K562 (cell line): ENCODE results near the gene SLC22A7. TPM values are rescaled to one million over a fixed set of nuclear protein-coding genes. Genes with fewer than 3 reads are reported as not detected.

Experiments used
- ATAC-seq: fragments of 200-7000 bp; cut with Tn5 transposase; 3 replicates; pipeline ENCODE4 v1.9.1; 2020; ENCODE audit warnings: moderate library complexity
- BruUV-seq: library from RNA; stranded (reverse); fragments of 400-500 nt; replicated peaks from 2 replicates; lab custom pipeline; 2021; lab: Mats Ljungman, UMichigan
- CTCF ChIA-PET: fragments of 300-600 bp; formaldehyde crosslinking; extraction: SDS; loops from one replicate; lab custom pipeline; 2021; ENCODE audit warnings: low intra/inter-chr PET ratio; lab: Yijun Ruan, JAX
- POLR2A ChIA-PET: fragments of 300-600, 350-650 bp; sonication (Branson Sonifier 250); formaldehyde crosslinking; extraction: SDS; loops from one replicate; lab custom pipeline; 2021; ENCODE audit warnings: antibody characterized with exemption, inconsistent platforms; lab: Yijun Ruan, JAX
- DNase-seq, 4 experiments: peaks; one replicate each; pipeline versions ENCODE4 v3.0.0 to v3.0.0-alpha.2; 2011 to 2018; ENCODE audit warnings: low spot score in 3 of 4, mixed read lengths in 3 of 4; ENCODE audit errors: extremely low read depth in 1 of 4
- FAIRE-seq: peaks from 2 replicates; lab custom pipeline; 2011; peaks lifted over from hg19 to GRCh38; lab: Jason Lieb, UNC
- H2AFZ ChIP-seq: 2 replicates; pipeline ENCODE4 v1.6.0; 2011; ENCODE audit warnings: low read depth, low read length, control low read depth, inconsistent platforms
- H3K27ac ChIP-seq: fragments of 200-600 bp; 3 replicates; pipeline ENCODE4 v1.8.0; 2011; ENCODE audit warnings: low read depth, mild to moderate bottlenecking, control low read depth, inconsistent platforms, low read length, moderate library complexity, mixed read lengths; ENCODE audit errors: extremely low read depth
- H3K27me3 ChIP-seq, 2 experiments: fragments of 300-600 bp in 1 of 2; 2 replicates in 1 of 2; 3 replicates in 1 of 2; pipeline versions ENCODE4 v1.6.0 to v1.8.0; 2011; ENCODE audit warnings: inconsistent platforms in 2 of 2, low read length in 2 of 2, mild to moderate bottlenecking in 1 of 2, mixed read lengths in 1 of 2, moderate library complexity in 1 of 2; ENCODE audit not compliant: control insufficient read depth in 2 of 2, insufficient read depth in 2 of 2
- H3K36me3 ChIP-seq: fragments of 300-600 bp; 3 replicates; pipeline ENCODE4 v1.8.0; 2011; ENCODE audit warnings: mild to moderate bottlenecking, low read length, inconsistent platforms; ENCODE audit not compliant: control insufficient read depth, insufficient read depth
- H3K4me1 ChIP-seq, 2 experiments: fragments of 200-600 bp in 1 of 2; replicated peaks in 1 of 2; 2 replicates in 1 of 2; 3 replicates in 1 of 2; pipeline versions ENCODE4 v1.5.1 to v1.8.0; 2011; ENCODE audit warnings: inconsistent platforms in 2 of 2, low read length in 2 of 2, mild to moderate bottlenecking in 1 of 2, mixed read lengths in 1 of 2, moderate library complexity in 1 of 2; ENCODE audit not compliant: control insufficient read depth in 2 of 2, insufficient read depth in 2 of 2
- H3K4me2 ChIP-seq: 2 replicates; pipeline ENCODE4 v1.6.1; 2011; ENCODE audit warnings: low read length, control low read depth, inconsistent platforms, mixed read lengths; ENCODE audit not compliant: insufficient read depth
- H3K4me3 ChIP-seq: fragments of 200-600 bp; sonication (generic), shearing (Covaris generic); 2 replicates; pipeline ENCODE4 v1.5.1; 2016; ENCODE audit warnings: control low read depth, inconsistent platforms
- H3K79me2 ChIP-seq: fragments of 200-600 bp; 3 replicates; pipeline ENCODE4 v1.8.0; 2011; ENCODE audit warnings: low read length, inconsistent platforms; ENCODE audit not compliant: control insufficient read depth, insufficient read depth
- H3K9ac ChIP-seq, 2 experiments: 2 replicates each; pipeline versions ENCODE4 v1.6.0 to v1.6.1; 2011; ENCODE audit warnings: low read depth in 2 of 2, low read length in 2 of 2, control low read depth in 1 of 2, inconsistent platforms in 1 of 2, mild to moderate bottlenecking in 1 of 2, mixed read lengths in 1 of 2; ENCODE audit not compliant: insufficient read depth in 1 of 2
- H3K9me1 ChIP-seq: one replicate; pipeline ENCODE4 v1.6.0; 2011; ENCODE audit warnings: inconsistent platforms, mild to moderate bottlenecking, low read length, moderate library complexity; ENCODE audit not compliant: control insufficient read depth, insufficient read depth
- H3K9me3 ChIP-seq: replicated peaks from 2 replicates; pipeline ENCODE4 v1.5.1; 2011; ENCODE audit warnings: low read depth, low read length, inconsistent platforms; ENCODE audit not compliant: control insufficient read depth, insufficient read depth
- H4K20me1 ChIP-seq: replicated peaks from 2 replicates; pipeline ENCODE4 v1.6.1; 2011; ENCODE audit warnings: low read length, inconsistent platforms, mixed read lengths; ENCODE audit not compliant: control insufficient read depth, insufficient read depth
- SAFB ChIP-seq: fragments of 200-400 bp; formaldehyde crosslinking; IDR thresholded peaks from 2 replicates; pipeline ENCODE4 v1.6.1; 2017; ENCODE audit warnings: low read depth, low read length, borderline replicate concordance
- ZBTB7A ChIP-seq: IDR thresholded peaks from 2 replicates; pipeline ENCODE4 v1.6.1; 2011; ENCODE audit warnings: low read depth, mild to moderate bottlenecking, low read length, moderate library complexity, borderline replicate concordance; ENCODE audit not compliant: control insufficient read depth
- ZNF830 ChIP-seq: fragments of 250-450 bp; sonication (Bioruptor Pico); IDR thresholded peaks from 2 replicates; pipeline ENCODE4 v1.5.0; 2021; ENCODE audit warnings: mild to moderate bottlenecking
- WGBS: fragments of 100-300 bp; shearing (Covaris generic); methylation state at CpG from one replicate; pipeline ENCODE4 v1.1.6; 2016; ENCODE audit warnings: low coverage, mixed read lengths; ENCODE audit not compliant: insufficient coverage; ENCODE audit errors: missing lambda C conversion rate; 5-methylcytosine and 5-hydroxymethylcytosine counted together
- in situ Hi-C: fragments of 300-500 bp; cut with MboI; formaldehyde crosslinking; loops from 4 replicates; pipeline ENCODE4 v1.15.0; 2018; ENCODE audit warnings: inconsistent platforms, mixed read lengths
- intact Hi-C: fragments of 100-400 bp; cut with micrococcal nuclease; formaldehyde crosslinking; loops from 2 replicates; pipeline ENCODE4 v1.14.2; 2022
- polyA plus RNA-seq, 8 experiments: library from polyadenylated mRNA; depleted of rRNA in 4 of 8; stranded (reverse) in 5 of 8; unstranded in 3 of 8; fragments of >200 nt; fragmentation: Nextera tagmentation in 2 of 8; fragmentation: Illumina TruSeq in 1 of 8; extraction: Ambion mirVana in 2 of 8; extraction: Trizol in 1 of 8; gene quantifications; 2 replicates each; pipeline versions ENCODE4 v1.2.1 to v1.2.3, GENCODE V29; 2011 to 2014; ENCODE audit warnings: inconsistent platforms in 1 of 8, missing spikeins in 1 of 8
- total RNA-seq, 7 experiments: library from RNA; depleted of rRNA in 6 of 7; stranded (reverse); fragments of >200 nt in 6 of 7; fragmentation: Illumina TruSeq in 2 of 7; extraction: Trizol in 2 of 7; gene quantifications; 2 replicates each; pipeline versions ENCODE4 v1.2.1 to v1.2.3, GENCODE V29; 2011 to 2021; ENCODE audit warnings: low replicate concordance in 1 of 7
- TF ChIP-seq, protein P1 (sequence below): sonication (generic); formaldehyde crosslinking; IDR thresholded peaks from 2 replicates; pipeline ENCODE4 v1.9.0; 2022; ENCODE audit warnings: mild to moderate bottlenecking, missing genetic modification reagents

SLC22A7 gene
- total and polyA plus RNA-seq, 9 of the 15 experiments (the other 6 are each of a cell fraction or from before 2014, with no cell fraction given) = not detected

DNA sequence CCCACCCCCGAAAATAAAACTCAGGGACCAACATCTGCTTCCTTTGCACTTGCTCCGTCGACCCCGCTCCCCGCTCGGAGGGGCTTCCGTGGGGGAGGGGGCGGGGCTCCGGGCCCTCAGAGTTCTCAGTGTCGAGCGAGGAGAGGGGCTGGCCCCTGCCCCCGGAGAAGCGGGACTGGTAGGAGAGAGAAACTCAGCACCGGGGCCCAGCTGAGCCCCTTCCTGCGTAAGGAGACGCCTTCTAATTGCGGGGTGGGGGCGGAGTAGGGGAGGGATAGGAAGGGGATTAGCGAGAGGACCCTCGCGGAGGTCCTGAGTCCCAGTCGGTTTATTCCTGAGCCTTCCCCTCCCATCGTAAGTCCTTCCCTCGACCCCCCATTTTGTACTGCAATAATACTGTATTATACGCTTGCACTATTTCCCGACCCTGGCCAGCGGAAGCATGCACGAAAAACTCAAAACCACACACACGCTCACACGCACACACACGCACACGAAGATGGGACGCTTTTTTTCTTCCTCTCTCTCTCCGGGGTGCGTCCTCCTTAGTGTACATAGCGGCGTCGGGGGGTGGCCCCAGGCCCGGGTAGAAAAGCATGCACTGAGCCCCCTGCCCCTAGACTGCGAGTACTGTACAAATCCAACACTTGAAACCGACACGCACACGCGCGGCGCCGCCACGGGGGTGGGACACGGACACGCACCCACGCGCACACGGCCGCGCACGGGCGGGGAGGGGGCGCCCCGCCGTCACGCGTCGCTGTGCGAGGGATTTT lies 22.1 kb upstream of the SLC22A7 start:
- no peaks in the 10 kb centered on the region for H3K9me1 ChIP-seq
- no peak overlapping the region for H3K4me2 ChIP-seq
- H3K79me2 ChIP-seq = no peaks in the 10 kb centered on the region
- intact Hi-C loops = no loop called here
- 0 out of 2 replicates have a peak, but pooled peaks have one; percentile 36 for TF ChIP-seq ZBTB7A
- no peak for TF ChIP-seq ZNF830 (CRISPR knock-in tag)
- TF ChIP-seq SAFB = peak; percentile 87; the same call in 1 of the 2 replicates
- TF ChIP-seq, protein P1, sequence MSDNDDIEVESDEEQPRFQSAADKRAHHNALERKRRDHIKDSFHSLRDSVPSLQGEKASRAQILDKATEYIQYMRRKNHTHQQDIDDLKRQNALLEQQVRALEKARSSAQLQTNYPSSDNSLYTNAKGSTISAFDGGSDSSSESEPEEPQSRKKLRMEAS (CRISPR knock-in tag) = peak; percentile 39; the same call in 1 of the 2 replicates
- H4K20me1 ChIP-seq = 0 out of 2 replicates have a peak, but pooled peaks cover 2% of the 10 kb centered on the region
- H3K9ac ChIP-seq = peak overlapping the region in 1 of 2 experiments; percentile 54; a peak in 2 of 4 replicates
- H3K27me3 ChIP-seq = peaks cover 37 to 73% of the 10 kb centered on the region in 2 experiments
- DNase-seq (no peak), ATAC-seq (no peak), FAIRE-seq (no peak)
- no peaks in the 10 kb centered on the region for H3K36me3 ChIP-seq
- H3K4me3 ChIP-seq = no peak overlapping the region
- ChIA-PET POLR2A (interaction anchor here (0.6 to 1.2 kb wide), 4 partner anchors 18 to 295 kb away, joined by 3 read pairs; no protein-coding TSS in a partner anchor), CTCF (no interaction called here)
- peaks cover 0 to 25% of the 10 kb centered on the region in 2 experiments; a peak in 2 of 5 replicates for H3K4me1 ChIP-seq
- no peaks in the 10 kb centered on the region for H3K9me3 ChIP-seq
- H3K27ac ChIP-seq = no peak overlapping the region
- BruUV-seq = no TSS peak
- no peak overlapping the region for H2AFZ ChIP-seq
- in situ Hi-C loops = no loop called here
- 9% methylated on average over 50 of the region's 64 CpGs for WGBS
